Measurements from ENCODE around the gene ST6GALNAC2.

- TF ChIP-seq CTCF (IDR thresholded peaks at IDR 0.05) (no peak), POLR2A (IDR thresholded peaks at IDR 0.05) (no peak), POLR2AphosphoS5 (IDR thresholded peaks at IDR 0.05) (no peak)
Observed at GRCh38 chr17:76570457-76570856, 15.2 kb downstream of the ST6GALNAC2 start.
